Upper lobe of left lung (tissue), 6 donors: Measurements from ENCODE around the gene CACNB3. TPM values are rescaled to one million over a fixed set of nuclear protein-coding genes. Genes with fewer than 3 reads are reported as not detected.

Experiments used
- ATAC-seq, 2 donors: fragments of 200-7000 bp; cut with Tn5 transposase; one replicate each; pipeline ENCODE4 v1.9.1; 2022; ENCODE audit warnings: mild to moderate bottlenecking in 2 of 2, moderate library complexity in 2 of 2; ENCODE audit not compliant: low FRiP score in 2 of 2
- DNase-seq, 2 donors: peaks; one replicate each; pipeline ENCODE4 v3.0.0-alpha.2; 2019 to 2020
- H3K27ac ChIP-seq, 4 donors: fragments of 200-600 bp; sonication (generic); one replicate each; pipeline ENCODE4 v1.5.1; 2016 to 2019
- H3K27me3 ChIP-seq, 4 donors: fragments of 200-600 bp; sonication (generic); one replicate each; pipeline ENCODE4 v1.5.1; 2017 to 2019
- H3K36me3 ChIP-seq, 4 donors: fragments of 200-600 bp; sonication (generic); one replicate each; pipeline ENCODE4 v1.5.1; 2016 to 2019
- H3K4me1 ChIP-seq, 4 donors: fragments of 200-600 bp; sonication (generic); one replicate each; pipeline ENCODE4 v1.5.1; 2018 to 2019
- H3K4me3 ChIP-seq, 4 donors: fragments of 200-600 bp; sonication (generic); one replicate each; pipeline ENCODE4 v1.5.1; 2017 to 2019; ENCODE audit warnings: mild to moderate bottlenecking in 2 of 4, moderate library complexity in 1 of 4
- H3K9me3 ChIP-seq, 4 donors: fragments of 200-600 bp; sonication (generic); one replicate each; pipeline ENCODE4 v1.5.1; 2018 to 2019
- CTCF ChIP-seq, 6 experiments: fragments of 450-650 bp in 4 of 6; fragments of 200-600 bp in 2 of 6; sonication (generic) in 2 of 6; IDR thresholded peaks; one replicate each; pipeline ENCODE4 v1.5.1; 2016 to 2019; ENCODE audit warnings: antibody characterized with exemption in 6 of 6
- EP300 ChIP-seq, 4 donors: sonication (generic); formaldehyde crosslinking; IDR thresholded peaks; one replicate each; pipeline ENCODE4 v1.5.1; 2017; ENCODE audit warnings: antibody characterized with exemption in 4 of 4, control low read depth in 2 of 4
- POLR2A ChIP-seq, 4 donors: fragments of 450-650 bp; IDR thresholded peaks; one replicate each; pipeline ENCODE4 v1.5.1; 2016 to 2017; ENCODE audit warnings: antibody characterized with exemption in 4 of 4, mild to moderate bottlenecking in 2 of 4
- POLR2AphosphoS5 ChIP-seq, 2 donors: sonication (generic); formaldehyde crosslinking; IDR thresholded peaks; one replicate each; pipeline ENCODE4 v1.5.1; 2017; ENCODE audit warnings: antibody characterized with exemption in 2 of 2
- WGBS, 2 donors: methylation state at CpG; one replicate each; pipeline ENCODE4 v1.1.5; 2017 to 2018; 5-methylcytosine and 5-hydroxymethylcytosine counted together
- total RNA-seq, 6 donors: library from RNA; depleted of rRNA in 4 of 6; stranded (reverse); fragments of >200 nt in 4 of 6; gene quantifications; one replicate each; pipeline versions ENCODE4 v1.1.0 to v1.2.1, GENCODE V29; 2016 to 2021
- donor health status: DM: no; HTN: no; CAD: no; lungs with moderate emphysema.
- donor health status: DM: no; HTN: yes; CAD: no; lungs with severe emphysema.

CACNB3 gene
- 10 to 100 TPM in 5 of 6 donors, 1 to 10 TPM in 1; 9.1 to 21.2 (median 14.3) TPM for total RNA-seq

DNA sequence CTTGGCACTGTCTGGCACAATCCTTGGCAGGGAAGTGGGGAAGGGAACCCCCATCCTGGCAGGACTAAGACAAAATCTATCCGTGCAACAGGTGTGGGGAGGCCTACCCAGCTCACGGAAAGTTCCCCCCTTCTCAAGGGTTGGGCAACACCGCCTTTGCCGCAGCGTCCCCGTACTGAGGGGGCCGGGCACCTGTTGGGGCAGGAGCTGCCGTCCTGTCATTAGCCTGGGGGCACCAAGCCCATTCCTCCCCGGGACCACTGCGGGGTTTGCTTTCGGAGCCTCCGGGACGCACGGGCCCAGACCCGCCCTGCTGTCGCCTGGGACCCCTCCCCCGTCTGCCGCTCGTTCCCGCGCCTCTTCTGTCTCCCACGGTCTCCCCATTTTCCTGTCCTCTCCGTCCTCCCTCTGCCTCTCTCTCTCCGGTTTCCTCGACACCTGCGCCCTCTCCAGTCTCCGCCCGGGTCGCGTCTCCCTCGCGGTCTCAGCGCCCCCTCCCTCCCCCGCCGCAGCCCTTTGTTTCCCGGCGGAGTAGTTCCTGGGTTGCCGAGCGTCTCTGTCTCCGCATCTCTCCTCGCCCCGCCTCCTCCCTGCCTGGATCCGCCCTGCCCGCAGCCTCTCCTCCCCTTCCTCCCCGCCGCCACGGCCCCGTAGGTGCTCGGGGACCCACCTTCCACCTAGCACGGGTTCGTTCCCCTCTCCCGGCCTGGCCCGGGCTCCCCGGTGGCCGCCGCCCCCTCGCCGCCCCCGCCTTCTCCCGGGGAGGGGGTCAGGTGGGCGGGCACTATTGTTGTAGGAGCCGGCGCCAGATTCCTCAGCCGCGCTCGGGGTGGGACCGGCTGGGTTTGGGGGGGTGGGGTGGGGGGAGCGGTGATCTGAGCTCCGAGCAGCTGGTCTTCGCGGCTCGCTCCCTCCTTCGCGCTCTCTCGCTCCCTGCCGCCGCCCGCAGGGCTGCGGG is at the start of gene CACNB3:
Gene CACNB3, plus strand, starts transcription at position 624 of the 958 bp plus-strand sequence. CDS start 434 bp downstream, outside the sequence.
- no peaks in the 10 kb centered on the region for H3K36me3 ChIP-seq
- peaks cover 0 to 5% (median 0%) of the 10 kb centered on the region in 4 donors for H3K27me3 ChIP-seq
- TF ChIP-seq POLR2AphosphoS5 (IDR thresholded peaks at IDR 0.05) (peak in 1 of 2 donors; percentile 11), EP300 (IDR thresholded peaks at IDR 0.05) (no peak), POLR2A (IDR thresholded peaks at IDR 0.05) (peak in 1 of 4 donors; percentile 32), CTCF (IDR thresholded peaks at IDR 0.05) (no peak)
- peaks cover 16 to 47% (median 35%) of the 10 kb centered on the region in 4 donors for H3K4me1 ChIP-seq
- H3K4me3 ChIP-seq = peak within 1 kb of the TSS; percentile 59 to 89 (median 76)
- 0% methylated on average over 33 to 34 of the region's 79 CpGs for WGBS, 2 donors
- peak within 1 kb of the TSS; percentile 35 to 72 (median 56) for H3K27ac ChIP-seq
- DNase-seq (peak; percentile 76 to 91), ATAC-seq (peak in 1 of 2 donors; percentile 49)
- H3K9me3 ChIP-seq = no peaks in the 10 kb centered on the region

GRCh38 chr12:48768736-48769135 is 49.6 kb upstream of the CACNB3 start:
- H3K27me3 ChIP-seq = no peaks in the 10 kb centered on the region
- H3K4me3 ChIP-seq = no peak overlapping the region
- peaks cover 3 to 69% (median 51%) of the 10 kb centered on the region in 4 donors for H3K36me3 ChIP-seq
- no peaks in the 10 kb centered on the region for H3K9me3 ChIP-seq
- no peak overlapping the region for H3K27ac ChIP-seq
- 95 to 97% methylated on average over 8 to 9 of the region's 9 CpGs for WGBS, 2 donors
- TF ChIP-seq EP300 (IDR thresholded peaks at IDR 0.05) (no peak), POLR2A (IDR thresholded peaks at IDR 0.05) (no peak), POLR2AphosphoS5 (IDR thresholded peaks at IDR 0.05) (no peak), CTCF (IDR thresholded peaks at IDR 0.05) (no peak)
- DNase-seq (no peak), ATAC-seq (no peak)
- peaks cover 0 to 6% (median 0%) of the 10 kb centered on the region in 4 donors for H3K4me1 ChIP-seq

- no peaks in the 10 kb centered on the region for H3K27me3 ChIP-seq
- ATAC-seq (no peak), DNase-seq (no peak)
- no peaks in the 10 kb centered on the region for H3K9me3 ChIP-seq
- WGBS, 2 donors = 91 to 93% methylated on average over 10 of the region's 10 CpGs
- no peak overlapping the region for H3K27ac ChIP-seq
- no peak for TF ChIP-seq EP300 (IDR thresholded peaks at IDR 0.05)
- TF ChIP-seq POLR2AphosphoS5 (IDR thresholded peaks at IDR 0.05) = no peak
- no peak for TF ChIP-seq CTCF (IDR thresholded peaks at IDR 0.05)
- TF ChIP-seq POLR2A (IDR thresholded peaks at IDR 0.05) = no peak
- H3K4me3 ChIP-seq = no peak overlapping the region
- H3K36me3 ChIP-seq = peaks cover 3 to 85% (median 64%) of the 10 kb centered on the region in 4 donors
- peaks cover 0 to 6% (median 0%) of the 10 kb centered on the region in 4 donors for H3K4me1 ChIP-seq
Measured at GRCh38 chr12:48770756-48771155, 47.5 kb upstream of the CACNB3 start.

DNA sequence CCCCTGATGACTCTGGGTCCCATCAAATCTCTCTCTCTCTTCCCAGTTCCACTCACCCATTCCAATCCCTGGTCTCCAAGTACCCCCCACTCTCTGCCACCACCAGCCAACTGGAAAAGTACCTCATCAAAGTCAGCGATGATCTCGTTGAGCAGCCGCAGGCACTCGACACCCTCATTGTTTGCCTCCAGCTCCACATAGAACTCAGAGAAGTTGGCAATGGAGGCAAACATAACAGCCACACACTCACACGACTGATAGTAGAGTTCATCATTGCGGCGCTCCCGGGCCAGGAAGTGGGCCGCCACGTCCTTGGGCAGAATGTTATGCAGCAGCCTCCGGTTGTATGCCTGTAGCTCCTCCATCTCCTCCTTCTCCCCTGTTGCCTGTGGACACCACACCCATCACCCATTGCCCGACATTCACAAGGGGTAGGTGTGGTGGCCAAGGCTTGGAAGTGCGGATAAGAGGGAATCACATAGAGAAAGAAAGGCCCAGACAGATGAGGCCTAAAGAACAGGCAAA is 46.6 kb upstream of the CACNB3 start:
- no peak overlapping the region for H3K27ac ChIP-seq

More for the DNA sequence above, 46.6 kb upstream of the CACNB3 start:
- no peak overlapping the region for H3K4me3 ChIP-seq
- no peak for ATAC-seq
- H3K4me1 ChIP-seq = peaks cover 0 to 4% (median 0%) of the 10 kb centered on the region in 4 donors
- no peaks in the 10 kb centered on the region for H3K27me3 ChIP-seq
- DNase-seq = no peak
- no peaks in the 10 kb centered on the region for H3K9me3 ChIP-seq
- TF ChIP-seq EP300 (IDR thresholded peaks at IDR 0.05) (no peak), POLR2AphosphoS5 (IDR thresholded peaks at IDR 0.05) (no peak), CTCF (IDR thresholded peaks at IDR 0.05) (no peak), POLR2A (IDR thresholded peaks at IDR 0.05) (no peak)
- WGBS, 2 donors = 93% methylated on average over 13 of the region's 13 CpGs
- H3K36me3 ChIP-seq = peaks cover 3 to 87% (median 68%) of the 10 kb centered on the region in 4 donors
